Mesodermal cell (in vitro differentiated cells): Measurements from ENCODE around the gene TMEM63C.

ENCODE experiments used
- H3K27ac ChIP-seq: 2 replicates; pipeline ENCODE4 v1.7.0; 2013; ENCODE audit warnings: mild to moderate bottlenecking, low read depth, low read length, moderate library complexity; ENCODE audit not compliant: severe bottlenecking
- H3K36me3 ChIP-seq: 2 replicates; pipeline ENCODE4 v1.7.1; 2013; ENCODE audit warnings: mild to moderate bottlenecking, low read length, moderate library complexity; ENCODE audit not compliant: control insufficient read depth, insufficient read depth
- H3K4me1 ChIP-seq: one replicate; pipeline ENCODE4 v1.7.1; 2013; ENCODE audit warnings: mild to moderate bottlenecking, low read length; ENCODE audit not compliant: insufficient read depth, control insufficient read depth, poor library complexity, severe bottlenecking
- H3K4me3 ChIP-seq: 2 replicates; pipeline ENCODE4 v1.7.0; 2013; ENCODE audit warnings: low read length, control low read depth, mild to moderate bottlenecking; ENCODE audit not compliant: insufficient read depth, poor library complexity, severe bottlenecking; ENCODE audit errors: extremely low read depth
- H3K9me3 ChIP-seq: 2 replicates; pipeline ENCODE4 v1.7.1; 2013; ENCODE audit warnings: mild to moderate bottlenecking, low read length, moderate library complexity; ENCODE audit not compliant: control insufficient read depth
- WGBS, 2 experiments: methylation state at CpG; one replicate each; pipeline ENCODE4 v1.1.5; 2013; ENCODE audit warnings: missing lambda C conversion rate in 2 of 2; ENCODE audit not compliant: insufficient coverage in 2 of 2; 5-methylcytosine and 5-hydroxymethylcytosine counted together

TMEM63C gene

DNA sequence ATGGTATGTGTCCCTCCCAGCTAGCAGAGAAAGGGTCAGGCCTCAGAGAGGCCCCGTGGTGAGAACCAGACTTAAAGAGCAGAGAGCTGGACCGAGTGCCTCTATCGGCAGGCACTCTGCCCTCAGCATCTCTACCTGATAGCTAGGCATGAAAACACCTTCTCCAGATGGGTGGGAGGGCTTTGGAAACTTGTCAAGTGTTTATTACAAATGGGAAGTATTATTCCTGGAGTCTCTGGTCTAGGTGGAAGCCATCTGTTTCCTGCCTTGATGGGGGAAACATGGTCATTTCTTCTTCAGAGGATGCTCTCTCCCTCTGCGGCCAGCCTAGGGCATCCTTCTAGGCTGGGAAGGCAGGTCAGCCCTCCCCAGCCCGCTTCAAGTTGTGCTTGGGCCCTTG, 2.3 kb downstream of the TMEM63C start:
- Histone ChIP-seq H3K4me1 (peaks cover 3% of the 10 kb centered on the region), H3K9me3 (no peaks in the 10 kb centered on the region), H3K4me3 (no peak overlapping the region), H3K36me3 (no peaks in the 10 kb centered on the region), H3K27ac (no peak overlapping the region)
- WGBS, 2 experiments, result 65 to 83% methylated on average over 2 to 5 of the region's 5 CpGs

GRCh38 chr14:77184396-77185092, 2.9 kb downstream of the TMEM63C start:
- Histone ChIP-seq H3K9me3 (no peaks in the 10 kb centered on the region), H3K4me3 (no peak overlapping the region), H3K27ac (no peak overlapping the region), H3K4me1 (peaks cover 3% of the 10 kb centered on the region), H3K36me3 (no peaks in the 10 kb centered on the region)
- WGBS, 2 experiments, result 77 to 81% methylated on average over 7 to 9 of the region's 11 CpGs

DNA sequence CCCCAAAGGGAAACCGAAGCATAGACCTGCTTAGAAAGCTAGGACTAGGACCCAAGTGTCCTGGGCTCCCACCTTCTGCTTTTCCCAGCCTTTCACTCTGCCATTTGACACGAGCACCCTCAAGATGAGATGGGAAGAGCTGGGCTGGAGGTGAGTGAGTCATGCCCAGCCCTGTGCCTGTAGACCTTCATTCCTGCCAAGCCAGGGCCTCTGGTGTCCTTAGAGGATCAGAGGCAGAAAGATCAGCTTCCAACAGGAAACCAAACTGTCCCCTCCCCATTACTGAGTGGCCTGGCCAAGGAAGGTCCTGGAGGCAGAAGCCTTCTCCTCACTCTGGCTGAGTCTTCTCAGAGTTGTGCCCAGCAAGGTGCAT, 3.5 kb downstream of the TMEM63C start:
- no peaks in the 10 kb centered on the region for H3K9me3 ChIP-seq
- H3K27ac ChIP-seq, result no peak overlapping the region
- H3K4me1 ChIP-seq, result peaks cover 3% of the 10 kb centered on the region
- H3K36me3 ChIP-seq, result no peaks in the 10 kb centered on the region
- H3K4me3 ChIP-seq, result no peak overlapping the region
- 80 to 100% methylated on average over 1 to 2 of the region's 2 CpGs for WGBS, 2 experiments

GRCh38 chr14:77186911-77187648, 5.5 kb downstream of the TMEM63C start:
- Histone ChIP-seq H3K4me1 (peaks cover 3% of the 10 kb centered on the region), H3K36me3 (no peaks in the 10 kb centered on the region), H3K9me3 (no peaks in the 10 kb centered on the region), H3K27ac (no peak overlapping the region), H3K4me3 (no peak overlapping the region)
- WGBS, 2 experiments, result 70 to 75% methylated on average over 2 to 11 of the region's 15 CpGs

GRCh38 chr14:77187649-77188012, 6.0 kb downstream of the TMEM63C start:
- Histone ChIP-seq H3K4me3 (no peak overlapping the region), H3K4me1 (no peaks in the 10 kb centered on the region), H3K27ac (no peak overlapping the region), H3K9me3 (no peaks in the 10 kb centered on the region), H3K36me3 (no peaks in the 10 kb centered on the region)
- WGBS, 2 experiments, result 69 to 70% methylated on average over 1 to 2 of the region's 3 CpGs

GRCh38 chr14:77189479-77189878, 7.9 kb downstream of the TMEM63C start:
- WGBS, 2 experiments, result 77 to 83% methylated on average over 3 to 4 of the region's 4 CpGs
- no peak overlapping the region for H3K4me3 ChIP-seq
- H3K4me1 ChIP-seq, result no peaks in the 10 kb centered on the region
- no peak overlapping the region for H3K27ac ChIP-seq
- H3K9me3 ChIP-seq, result no peaks in the 10 kb centered on the region
- no peaks in the 10 kb centered on the region for H3K36me3 ChIP-seq

DNA sequence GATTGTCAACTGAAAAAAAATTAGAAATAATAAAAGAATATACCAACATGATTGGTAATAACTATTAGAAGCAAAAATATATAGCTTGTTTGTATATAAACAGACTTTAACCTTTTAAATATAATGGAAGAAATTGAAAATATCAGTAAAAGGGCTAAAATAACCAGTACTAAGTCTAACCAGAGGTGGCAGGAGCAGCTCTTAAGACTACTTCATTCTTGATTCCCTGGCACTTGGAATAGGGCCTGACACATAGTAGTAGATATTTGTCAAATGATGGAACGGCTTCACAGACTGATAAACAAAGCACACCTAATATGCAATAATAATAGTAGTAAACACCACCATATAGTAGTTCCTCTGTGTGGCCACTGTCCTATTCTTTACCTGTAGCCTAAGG, 9.4 kb downstream of the TMEM63C start:
- Histone ChIP-seq H3K9me3 (no peaks in the 10 kb centered on the region), H3K4me1 (no peaks in the 10 kb centered on the region), H3K4me3 (no peak overlapping the region), H3K27ac (no peak overlapping the region), H3K36me3 (no peaks in the 10 kb centered on the region)
- WGBS, 2 experiments, result no CpG with 5 or more reads among the region's 1 CpG

- H3K27ac ChIP-seq, result no peak overlapping the region
- no peak overlapping the region for H3K4me3 ChIP-seq
- no peaks in the 10 kb centered on the region for H3K36me3 ChIP-seq
- 84 to 94% methylated on average over 4 of the region's 8 CpGs for WGBS, 2 experiments
- no peaks in the 10 kb centered on the region for H3K9me3 ChIP-seq
- no peaks in the 10 kb centered on the region for H3K4me1 ChIP-seq
These were observed 13.1 kb downstream of the TMEM63C start for GRCh38 chr14:77194706-77195105.

DNA sequence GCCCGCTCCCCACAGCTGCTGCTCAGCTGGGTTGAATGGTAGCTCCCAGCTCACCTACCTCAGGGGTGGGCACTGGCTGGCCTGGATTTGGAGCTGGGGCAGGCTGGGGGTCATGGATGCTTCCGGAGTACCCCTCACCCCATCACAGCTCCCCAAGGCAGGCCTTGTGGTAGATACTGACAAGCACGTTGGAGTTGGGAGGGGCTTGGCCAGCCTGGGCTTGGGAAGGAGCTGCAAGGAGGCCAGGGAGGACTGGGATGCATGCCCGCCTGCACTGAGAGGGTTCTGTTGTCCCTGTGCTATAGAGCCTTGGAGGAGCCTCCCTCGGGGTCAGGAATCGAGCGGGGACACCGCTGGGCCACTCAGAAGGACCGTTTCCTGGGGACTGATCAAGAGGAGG, 14.2 kb downstream of the TMEM63C start:
- WGBS, 2 experiments, result 89 to 90% methylated on average over 4 to 6 of the region's 9 CpGs
- Histone ChIP-seq H3K36me3 (no peaks in the 10 kb centered on the region), H3K4me1 (no peaks in the 10 kb centered on the region), H3K27ac (no peak overlapping the region), H3K9me3 (no peaks in the 10 kb centered on the region), H3K4me3 (no peak overlapping the region)

GRCh38 chr14:77197988-77198387, 16.4 kb downstream of the TMEM63C start:
- 92% methylated on average over 3 to 4 of the region's 4 CpGs for WGBS, 2 experiments
- H3K36me3 ChIP-seq, result no peaks in the 10 kb centered on the region
- H3K4me3 ChIP-seq, result no peak overlapping the region
- no peak overlapping the region for H3K27ac ChIP-seq
- no peaks in the 10 kb centered on the region for H3K9me3 ChIP-seq
- H3K4me1 ChIP-seq, result no peaks in the 10 kb centered on the region

GRCh38 chr14:77198561-77198960, 17.0 kb downstream of the TMEM63C start:
- Histone ChIP-seq H3K36me3 (no peaks in the 10 kb centered on the region), H3K4me3 (no peak overlapping the region), H3K9me3 (no peaks in the 10 kb centered on the region), H3K27ac (no peak overlapping the region), H3K4me1 (no peaks in the 10 kb centered on the region)
- 77 to 93% methylated on average over 6 of the region's 6 CpGs for WGBS, 2 experiments
